ENCODE measurements around the gene NEK7. TPM values are rescaled to one million over a fixed set of nuclear protein-coding genes. Genes with fewer than 3 reads are reported as not detected.
"Not testable (repeated sequence)": the region's sequence is repeated elsewhere in the genome, so short reads cannot be mapped to it uniquely, and the experiment has no call there.

NEK7 gene
- total RNA-seq, 1 donor from 2014 or later, result 54.1 TPM

GRCh38 chr1:198290089-198290683 is 133.4 kb downstream of the NEK7 start:
- DNase-seq (ENCODE audit: low spot score), result no peak

GRCh38 chr1:198291036-198291435 is 134.2 kb downstream of the NEK7 start:
- no peak for DNase-seq (ENCODE audit: low spot score)

- DNase-seq (ENCODE audit: low spot score), result no peak
Observed at GRCh38 chr1:198291924-198292323, 135.1 kb downstream of the NEK7 start.

- DNase-seq (ENCODE audit: low spot score), result no peak
Observed at GRCh38 chr1:198295225-198295624, 138.4 kb downstream of the NEK7 start.

GRCh38 chr1:198295971-198296370 is 139.2 kb downstream of the NEK7 start:
- DNase-seq (ENCODE audit: low spot score), result no peak

GRCh38 chr1:198297281-198297680 is 140.5 kb downstream of the NEK7 start:
- DNase-seq (ENCODE audit: low spot score), result no peak

GRCh38 chr1:198298640-198299039 is 141.8 kb downstream of the NEK7 start:
- DNase-seq (ENCODE audit: low spot score), result no peak

GRCh38 chr1:198300451-198300850 is 143.7 kb downstream of the NEK7 start:
- no peak for DNase-seq (ENCODE audit: low spot score)

- no peak for DNase-seq (ENCODE audit: low spot score)
Observed at GRCh38 chr1:198304431-198304830, 147.6 kb downstream of the NEK7 start.

- DNase-seq (ENCODE audit: low spot score), result not testable (repeated sequence)
Observed at GRCh38 chr1:198314817-198315216, 158.0 kb downstream of the NEK7 start.

GRCh38 chr1:198315331-198315730 is 158.5 kb downstream of the NEK7 start:
- DNase-seq (ENCODE audit: low spot score), result not testable (repeated sequence)

- DNase-seq (ENCODE audit: low spot score), result no peak
Observed at GRCh38 chr1:198316546-198317100, 159.8 kb downstream of the NEK7 start.

GRCh38 chr1:198318085-198318484 is 161.3 kb downstream of the NEK7 start:
- no peak for DNase-seq (ENCODE audit: low spot score)

GRCh38 chr1:198320759-198321158 is 164.0 kb downstream of the NEK7 start:
- no peak for DNase-seq (ENCODE audit: low spot score)

GRCh38 chr1:198326232-198326631 is 169.4 kb downstream of the NEK7 start:
- DNase-seq (ENCODE audit: low spot score), result no peak

GRCh38 chr1:198326915-198327314 is 170.1 kb downstream of the NEK7 start:
- no peak for DNase-seq (ENCODE audit: low spot score)

- no peak for DNase-seq (ENCODE audit: low spot score)
Observed at GRCh38 chr1:198328458-198329032, 171.7 kb downstream of the NEK7 start.

- DNase-seq (ENCODE audit: low spot score), result no peak
Observed at GRCh38 chr1:198330982-198331615, 174.3 kb downstream of the NEK7 start.

- no peak for DNase-seq (ENCODE audit: low spot score)
Observed at GRCh38 chr1:198333744-198334143, 176.9 kb downstream of the NEK7 start.

GRCh38 chr1:198335663-198336062 is 178.9 kb downstream of the NEK7 start:
- no peak for DNase-seq (ENCODE audit: low spot score)

GRCh38 chr1:198337886-198338285 is 181.1 kb downstream of the NEK7 start:
- no peak for DNase-seq (ENCODE audit: low spot score)

- no peak for DNase-seq (ENCODE audit: low spot score)
Observed at GRCh38 chr1:198340139-198340538, 183.3 kb downstream of the NEK7 start.

- DNase-seq (ENCODE audit: low spot score), result no peak
Observed at GRCh38 chr1:198346178-198346577, 189.4 kb downstream of the NEK7 start.
